Esophagus squamous epithelium (tissue), 5 donors: ENCODE results near the gene KHSRP. TPM values are rescaled to one million over a fixed set of nuclear protein-coding genes. Genes with fewer than 3 reads are reported as not detected.

ENCODE experiments used
- DNase-seq: peaks from one replicate; lab custom pipeline; 2025; lab: John Stamatoyannopoulos, UW
- H3K27ac ChIP-seq, 4 donors: fragments of 200-600 bp; sonication (generic); one replicate each; pipeline ENCODE4 v1.5.1; 2016 to 2019; ENCODE audit warnings: mild to moderate bottlenecking in 1 of 4
- H3K27me3 ChIP-seq, 4 donors: fragments of 200-600 bp; sonication (generic); 1 replicate in 3 of 4; 2 replicates in 1 of 4; pipeline versions ENCODE4 v1.5.1 to v1.6.0; 2017 to 2021; ENCODE audit warnings: antibody characterized with exemption in 1 of 4
- H3K36me3 ChIP-seq, 3 donors: fragments of 200-600 bp; sonication (generic); one replicate each; pipeline ENCODE4 v1.5.1; 2016 to 2019
- H3K4me1 ChIP-seq, 3 donors: fragments of 200-600 bp; sonication (generic); one replicate each; pipeline ENCODE4 v1.5.1; 2017 to 2019
- H3K4me3 ChIP-seq, 4 donors: fragments of 200-600 bp; sonication (generic); 1 replicate in 3 of 4; 2 replicates in 1 of 4; pipeline ENCODE4 v1.5.1; 2016 to 2019; ENCODE audit warnings: mild to moderate bottlenecking in 2 of 4, moderate library complexity in 1 of 4
- H3K9me3 ChIP-seq, 3 donors: fragments of 200-600 bp; sonication (generic); one replicate each; pipeline ENCODE4 v1.5.1; 2016 to 2019
- CTCF ChIP-seq, 6 experiments: fragments of 450-650 bp in 4 of 6; fragments of 200-600 bp in 2 of 6; sonication (generic) in 2 of 6; IDR thresholded peaks; one replicate each; pipeline ENCODE4 v1.5.1; 2016 to 2019; ENCODE audit warnings: antibody characterized with exemption in 6 of 6, mild to moderate bottlenecking in 4 of 6, moderate library complexity in 4 of 6
- POLR2A ChIP-seq, 4 donors: fragments of 450-650 bp; IDR thresholded peaks; one replicate each; pipeline ENCODE4 v1.6.1; 2017; ENCODE audit warnings: antibody characterized with exemption in 4 of 4, mild to moderate bottlenecking in 4 of 4, moderate library complexity in 3 of 4
- WGBS, 2 donors: methylation state at CpG; one replicate each; pipeline ENCODE4 v1.1.5; 2018; 5-methylcytosine and 5-hydroxymethylcytosine counted together
- intact Hi-C: fragments of 100-400 bp; cut with DNase I; formaldehyde crosslinking; loops from one replicate; pipeline ENCODE4 v1.15.0; 2022
- total RNA-seq, 4 donors: library from RNA; depleted of rRNA; stranded (reverse); fragments of >200 nt; gene quantifications; one replicate each; pipeline ENCODE4 v1.1.0, GENCODE V29; 2016
- donor health status: DM: yes; HTN: yes; CAD: no.

KHSRP gene
- total RNA-seq, 4 donors from 2014 or later, result 111 to 158 (median 125) TPM

DNA sequence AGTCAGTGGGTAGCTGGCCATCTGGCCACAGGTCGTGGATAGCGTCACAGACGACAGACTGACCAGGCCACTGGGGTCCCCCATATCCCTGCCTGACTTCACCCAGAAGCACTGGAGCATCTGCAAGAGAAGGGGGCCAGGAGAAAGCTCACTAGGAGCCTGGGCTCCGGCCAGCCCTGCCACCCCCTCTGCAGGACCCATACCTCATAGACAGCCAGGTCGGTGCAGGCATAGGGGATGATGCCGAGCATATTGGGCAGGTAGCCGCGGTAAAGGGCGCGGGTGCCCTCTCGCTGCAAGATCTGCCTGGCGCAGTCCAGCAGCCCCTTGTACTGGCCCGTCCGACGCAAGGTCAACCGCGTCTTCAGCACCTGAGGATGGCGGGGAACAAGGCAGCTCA is 2.5 kb upstream of the KHSRP start:
- H3K36me3 ChIP-seq, result peaks cover 0 to 3% (median 0%) of the 10 kb centered on the region in 3 donors
- TF ChIP-seq POLR2A (IDR thresholded peaks at IDR 0.05) (no peak), CTCF (IDR thresholded peaks at IDR 0.05) (no peak)
- WGBS, 2 donors, result 92% methylated on average over 11 to 15 of the region's 18 CpGs
- intact Hi-C loops, result no loop called here
- H3K9me3 ChIP-seq, result no peaks in the 10 kb centered on the region
- no peak for DNase-seq
- peaks cover 12 to 26% (median 15%) of the 10 kb centered on the region in 3 donors for H3K4me1 ChIP-seq
- no peak overlapping the region for H3K27ac ChIP-seq
- no peaks in the 10 kb centered on the region for H3K27me3 ChIP-seq
- H3K4me3 ChIP-seq, result no peak overlapping the region

DNA sequence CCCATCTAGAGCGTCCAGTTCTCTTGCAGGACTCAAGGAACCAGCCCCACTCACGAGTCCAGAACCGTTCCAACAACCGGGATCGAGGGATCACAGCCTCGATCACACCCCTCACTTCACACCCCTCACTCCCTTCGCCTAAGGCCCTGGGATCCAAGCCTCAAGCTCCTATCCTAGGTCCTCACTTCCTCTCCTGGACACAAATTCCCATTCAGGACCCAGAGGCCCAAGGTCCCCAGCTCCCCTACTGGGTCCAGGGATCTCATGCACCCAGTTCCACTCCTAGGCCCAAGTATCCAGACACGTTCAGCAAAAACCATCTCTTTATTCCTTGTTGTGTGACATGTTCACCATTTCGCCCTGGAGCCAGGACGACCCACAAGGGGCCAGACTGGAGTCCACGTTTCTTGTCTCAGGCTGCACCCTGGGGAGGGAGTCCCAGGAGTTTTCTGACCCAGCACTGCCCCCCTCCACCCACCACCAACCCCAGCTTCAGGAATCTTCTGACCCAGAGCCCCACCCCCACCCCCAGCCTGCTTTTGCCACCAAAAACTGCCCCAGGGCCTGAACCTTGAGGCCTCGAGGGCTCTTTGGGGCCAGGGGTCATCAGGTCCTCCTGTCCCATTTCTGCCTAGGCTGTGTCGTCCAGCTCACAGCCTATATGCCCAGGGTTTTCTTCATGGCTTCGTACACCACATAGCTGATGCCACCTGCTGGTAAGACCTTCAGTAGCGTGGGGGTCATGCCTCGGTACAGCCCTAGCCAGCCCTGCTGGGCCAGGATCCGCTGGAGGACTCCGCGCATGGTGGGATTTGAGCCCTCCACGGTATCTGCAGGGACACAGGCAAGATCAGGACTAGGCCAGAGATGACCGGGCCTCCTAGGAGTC is 1.4 kb upstream of the KHSRP start:
- Histone ChIP-seq H3K27me3 (no peaks in the 10 kb centered on the region), H3K4me3 (peak overlapping the region in 3 of 4 donors; percentile 21 to 51 (median 24)), H3K27ac (peak overlapping the region; percentile 79 to 88 (median 84)), H3K9me3 (no peaks in the 10 kb centered on the region), H3K4me1 (peaks cover 12 to 38% (median 19%) of the 10 kb centered on the region in 3 donors), H3K36me3 (peaks cover 0 to 15% (median 7%) of the 10 kb centered on the region in 3 donors)
- no peak for DNase-seq
- TF ChIP-seq CTCF (IDR thresholded peaks at IDR 0.05) (peak in 1 of 6 experiments; percentile 17), POLR2A (IDR thresholded peaks at IDR 0.05) (no peak)
- WGBS, 2 donors, result 94 to 95% methylated on average over 13 to 19 of the region's 21 CpGs
- intact Hi-C loops, result no loop called here

DNA sequence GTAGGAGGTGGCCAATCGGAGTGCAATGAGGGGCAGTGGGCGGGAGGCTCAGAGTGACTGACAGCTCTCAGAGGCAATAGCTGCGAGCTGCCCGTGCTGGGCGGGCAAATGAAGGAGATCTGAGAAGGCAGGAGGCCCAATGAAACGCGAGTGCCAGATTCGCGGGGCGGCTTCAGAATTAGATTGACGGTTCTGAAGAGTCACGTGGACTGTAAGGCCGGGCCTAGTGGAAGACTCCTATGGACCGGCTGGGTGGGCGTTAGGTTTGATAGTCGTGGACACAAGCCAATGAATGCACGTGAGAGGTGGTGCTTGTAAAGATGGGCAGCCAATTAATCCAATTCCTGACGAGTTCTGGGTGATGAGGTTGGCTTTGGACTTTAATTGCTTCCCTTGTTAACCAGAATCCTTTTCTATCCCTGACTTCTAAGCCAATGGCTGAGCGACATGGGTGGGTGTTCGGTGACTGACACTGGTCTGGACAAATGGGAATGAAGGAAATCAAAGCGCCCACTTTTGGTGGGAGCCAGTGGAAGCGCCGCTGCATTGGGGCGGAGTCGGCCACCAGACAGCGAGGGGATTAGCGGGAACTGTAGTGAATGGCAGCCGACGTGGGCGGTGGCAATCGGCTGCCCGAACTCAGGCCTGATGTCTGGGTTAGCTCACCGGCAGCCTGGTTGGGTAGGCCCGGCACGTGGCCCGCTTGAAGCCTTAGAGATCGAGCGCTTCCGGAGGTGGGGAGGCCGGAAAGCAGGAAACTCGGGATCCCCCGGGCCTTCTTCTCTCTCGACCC is 524 bp upstream of the KHSRP start:
- peak overlapping the region in 3 of 4 donors; percentile 85 to 88 (median 87) for H3K4me3 ChIP-seq
- no peaks in the 10 kb centered on the region for H3K9me3 ChIP-seq
- WGBS, 2 donors, result 9 to 10% methylated on average over 25 to 37 of the region's 43 CpGs
- peak; percentile 99 for DNase-seq
- peaks cover 12 to 46% (median 19%) of the 10 kb centered on the region in 3 donors for H3K4me1 ChIP-seq
- no peak for TF ChIP-seq POLR2A (IDR thresholded peaks at IDR 0.05)
- TF ChIP-seq CTCF (IDR thresholded peaks at IDR 0.05), result no peak
- peaks cover 4 to 23% (median 12%) of the 10 kb centered on the region in 3 donors for H3K36me3 ChIP-seq
- H3K27ac ChIP-seq, result peak overlapping the region; percentile 80 to 88 (median 86)
- intact Hi-C loops, result no loop called here
- no peaks in the 10 kb centered on the region for H3K27me3 ChIP-seq

GRCh38 chr19:6423499-6424194 is 964 bp downstream of the KHSRP start:
- H3K27ac ChIP-seq, result peak overlapping the region; percentile 85 to 88 (median 88)
- peaks cover 12 to 48% (median 19%) of the 10 kb centered on the region in 3 donors for H3K4me1 ChIP-seq
- 0% methylated on average over 11 of the region's 20 CpGs; no CpG with 5 or more reads in 1 of the 2 donors for WGBS, 2 donors
- peaks cover 19 to 38% (median 27%) of the 10 kb centered on the region in 3 donors for H3K36me3 ChIP-seq
- no peaks in the 10 kb centered on the region for H3K9me3 ChIP-seq
- peak overlapping the region; percentile 60 to 88 (median 86) for H3K4me3 ChIP-seq
- no peak for DNase-seq
- H3K27me3 ChIP-seq, result no peaks in the 10 kb centered on the region
- intact Hi-C loops, result no loop called here
- TF ChIP-seq POLR2A (IDR thresholded peaks at IDR 0.05), result no peak
- TF ChIP-seq CTCF (IDR thresholded peaks at IDR 0.05), result no peak
